ENCODE results near the gene TSHZ1.

- TF ChIP-seq EZH2 (IDR thresholded peaks at IDR 0.05; ENCODE audit: insufficient read depth, poor library complexity, severe bottlenecking), result no peak
- no peak for TF ChIP-seq EZH2phosphoT487 (IDR thresholded peaks at IDR 0.05; ENCODE audit: insufficient read depth, low read depth)
These were observed 5.7 kb upstream of the TSHZ1 start for GRCh38 chr18:75204732-75205513.
